ENCODE measurements around the gene MYLK4. TPM values are rescaled to one million over a fixed set of nuclear protein-coding genes. Genes with fewer than 3 reads are reported as not detected.
A peak's percentile ranks its signal among the peaks of the same experiment; 100 is the strongest.

Gene MYLK4
- 0.24 and 0.34 TPM in 2 replicates for total RNA-seq (2014; rRNA removed; shearing (Covaris generic))
- polyA plus RNA-seq (2015; cell fraction: cytosol; rRNA removed) = 0.11 and 0.51 TPM in 2 replicates
- polyA plus RNA-seq (2015; cell fraction: nucleus; rRNA removed) = 2.4 and 2.6 TPM in 2 replicates

DNA sequence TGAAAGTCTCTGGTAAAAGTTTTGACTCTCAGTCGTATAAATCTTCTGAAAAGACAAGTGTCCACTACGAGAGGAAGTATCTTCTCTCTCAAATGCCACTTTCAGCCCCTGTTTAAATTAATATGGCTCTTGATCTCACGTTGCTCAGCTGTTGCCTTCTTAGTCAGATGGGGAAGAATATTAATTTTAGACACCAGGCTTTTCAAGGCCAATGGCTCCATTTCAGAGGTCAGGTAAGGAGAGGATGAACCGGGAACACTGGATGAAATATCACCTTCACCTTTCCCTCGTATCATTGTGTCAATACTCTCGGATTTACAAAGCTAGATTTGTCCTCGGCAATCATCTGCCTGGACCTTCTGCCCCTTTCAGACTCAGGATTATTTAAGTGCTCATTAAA, at the start of gene MYLK4:
TSS of gene MYLK4 (minus strand) at position 91 of the 400 bp plus-strand sequence. CDS start 1,628 bp downstream, outside the sequence.
- in situ Hi-C loops (cut with HindIII; ENCODE audit: low pct_unique_long_range_greater_than_20kb, low sequenced_read_pairs) = no loop called here
- no peak for DNase-seq (ENCODE audit: low read depth, low spot score)

GRCh38 chr6:2799936-2800527, 49.3 kb upstream of the MYLK4 start:
- DNase-seq (ENCODE audit: low read depth, low spot score) = no peak
- in situ Hi-C loops (cut with HindIII; ENCODE audit: low pct_unique_long_range_greater_than_20kb, low sequenced_read_pairs) = no loop called here

DNA sequence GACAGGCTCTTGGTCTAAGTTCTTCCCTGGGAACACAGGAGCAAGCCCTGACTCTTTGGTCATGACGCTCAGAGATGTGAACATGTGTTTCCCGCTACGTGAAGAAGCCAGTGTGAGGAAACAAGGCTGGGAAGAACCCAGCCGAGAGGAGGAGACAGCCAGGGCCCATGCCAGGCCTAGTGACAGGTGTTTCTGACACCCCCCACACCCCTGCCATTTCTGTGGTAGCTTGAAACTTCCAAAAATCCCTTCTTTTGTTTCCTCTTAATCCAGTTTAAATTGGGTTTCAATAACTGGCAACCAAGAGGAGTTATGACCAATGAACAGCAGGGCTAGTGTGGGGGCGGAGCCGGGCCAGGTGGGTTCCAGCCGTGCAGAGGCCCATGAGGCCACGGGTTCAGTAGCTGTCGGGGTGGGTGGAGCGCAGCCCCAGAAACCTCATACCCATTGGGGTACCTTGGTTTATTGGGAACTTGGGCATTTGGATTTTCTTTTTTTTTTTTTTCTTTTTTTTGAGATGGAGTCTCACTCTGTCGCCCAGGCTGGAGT, 47.9 kb upstream of the MYLK4 start:
- no peak for DNase-seq (ENCODE audit: low read depth, low spot score)
- in situ Hi-C loops (cut with HindIII; ENCODE audit: low pct_unique_long_range_greater_than_20kb, low sequenced_read_pairs) = no loop called here

DNA sequence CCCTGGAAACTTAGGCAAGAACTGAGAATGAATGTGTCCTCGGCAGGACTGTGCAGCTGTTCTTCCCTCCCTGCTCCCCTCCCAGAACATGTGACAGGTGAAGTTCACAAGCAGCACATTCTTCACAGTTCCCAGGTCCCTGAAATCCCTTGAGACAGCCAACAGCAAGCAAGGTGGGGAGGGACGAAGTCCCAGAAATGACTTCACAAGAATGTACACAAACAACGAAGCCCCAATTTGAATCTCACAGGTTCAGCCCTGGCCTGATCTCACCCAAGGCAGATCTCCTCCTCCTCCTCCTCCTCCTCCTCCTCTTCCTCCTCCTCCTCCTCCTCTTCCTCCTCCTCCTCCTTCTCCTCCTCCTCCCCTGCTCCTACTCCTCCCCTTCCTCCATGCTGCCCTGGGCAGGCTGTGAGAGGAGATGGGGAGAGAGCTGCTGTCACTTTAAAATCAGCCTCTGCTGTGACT, 46.9 kb upstream of the MYLK4 start:
- DNase-seq (ENCODE audit: low read depth, low spot score) = no peak
- in situ Hi-C loops (cut with HindIII; ENCODE audit: low pct_unique_long_range_greater_than_20kb, low sequenced_read_pairs) = no loop called here

DNA sequence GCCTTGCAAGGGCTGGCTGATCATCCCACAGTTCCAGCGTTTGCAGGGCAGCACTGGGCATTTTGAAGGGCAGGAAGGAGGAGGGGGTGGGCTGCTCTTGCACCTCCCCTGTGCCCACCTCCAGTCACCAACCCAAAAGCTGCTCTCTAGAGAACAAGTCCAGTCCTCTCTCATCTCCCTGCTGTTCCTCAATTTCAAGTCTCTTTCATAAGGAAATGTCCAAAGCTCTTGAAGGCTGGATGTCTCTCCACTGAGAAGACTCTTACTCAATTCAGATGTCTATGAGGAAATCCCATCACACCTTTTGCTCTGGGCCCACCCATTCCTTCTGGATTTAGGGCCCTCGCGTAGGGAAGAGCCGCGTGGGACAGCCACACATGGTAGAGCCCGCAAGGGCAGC, 46.1 kb upstream of the MYLK4 start:
- in situ Hi-C loops (cut with HindIII; ENCODE audit: low pct_unique_long_range_greater_than_20kb, low sequenced_read_pairs) = no loop called here
- no peak for DNase-seq (ENCODE audit: low read depth, low spot score)

DNA sequence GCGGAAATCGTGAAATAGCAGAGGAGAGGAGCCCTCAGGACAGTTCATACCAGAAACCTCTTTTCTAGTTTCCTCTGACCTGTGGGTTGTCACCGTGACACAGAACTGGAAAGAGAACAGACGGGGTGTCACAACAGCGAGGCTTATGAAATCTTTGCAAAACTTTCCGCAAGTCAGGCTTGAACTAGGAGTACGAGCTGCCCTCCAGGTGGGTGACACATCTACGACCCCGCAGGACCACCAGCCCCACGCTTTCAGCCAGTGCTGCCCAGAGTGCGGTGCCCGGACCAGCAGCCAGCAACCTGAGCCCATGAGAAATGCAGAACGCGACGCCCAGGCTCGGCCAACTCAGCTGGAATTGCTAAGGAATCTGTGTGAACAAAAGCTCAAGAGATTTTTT, 45.2 kb upstream of the MYLK4 start:
- DNase-seq (ENCODE audit: low read depth, low spot score) = no peak
- in situ Hi-C loops (cut with HindIII; ENCODE audit: low pct_unique_long_range_greater_than_20kb, low sequenced_read_pairs) = no loop called here

- in situ Hi-C loops (cut with HindIII; ENCODE audit: low pct_unique_long_range_greater_than_20kb, low sequenced_read_pairs) = no loop called here
Observed at GRCh38 chr6:2795162-2795561, 44.4 kb upstream of the MYLK4 start.

GRCh38 chr6:2794171-2794730, 43.5 kb upstream of the MYLK4 start:
- no peak for DNase-seq (ENCODE audit: low read depth, low spot score)
- in situ Hi-C loops (cut with HindIII; ENCODE audit: low pct_unique_long_range_greater_than_20kb, low sequenced_read_pairs) = no loop called here

More at GRCh38 chr6:2795162-2795561, 44.4 kb upstream of the MYLK4 start:
- DNase-seq (ENCODE audit: low read depth, low spot score) = no peak

DNA sequence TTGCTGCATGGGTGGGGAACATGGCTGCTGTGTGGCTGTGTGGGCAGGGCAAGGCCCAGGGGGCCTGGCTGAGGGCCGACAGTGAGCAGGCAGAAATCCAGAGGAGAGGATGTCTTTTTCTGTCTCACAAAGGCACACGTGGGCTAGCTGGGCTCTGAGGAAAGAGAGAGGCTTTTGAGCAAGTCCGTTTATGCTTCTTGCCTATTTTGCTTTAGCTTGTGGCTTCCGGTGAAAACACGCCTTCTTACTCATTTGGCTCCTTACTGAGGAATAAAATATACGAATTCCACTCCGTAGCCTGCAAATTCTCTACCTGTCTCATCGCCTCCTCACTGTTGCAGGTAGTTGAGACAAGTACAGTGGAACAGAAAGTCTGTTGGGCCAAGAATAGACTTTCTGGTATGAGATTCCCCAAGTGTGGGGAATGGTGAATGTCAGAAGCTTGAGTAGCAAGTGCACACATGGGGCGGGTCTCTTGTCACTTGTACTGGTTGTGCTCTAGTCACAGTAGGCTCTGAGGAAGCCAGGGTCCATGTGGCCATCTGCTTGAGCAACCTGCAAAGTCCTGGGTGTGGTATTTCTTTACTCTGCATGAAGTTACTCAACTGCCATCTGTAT, 42.9 kb upstream of the MYLK4 start:
- in situ Hi-C loops (cut with HindIII; ENCODE audit: low pct_unique_long_range_greater_than_20kb, low sequenced_read_pairs) = no loop called here
- no peak for DNase-seq (ENCODE audit: low read depth, low spot score)

- in situ Hi-C loops (cut with HindIII; ENCODE audit: low pct_unique_long_range_greater_than_20kb, low sequenced_read_pairs) = no loop called here
- no peak for DNase-seq (ENCODE audit: low read depth, low spot score)
Observed at GRCh38 chr6:2792330-2793110, 41.8 kb upstream of the MYLK4 start.

DNA sequence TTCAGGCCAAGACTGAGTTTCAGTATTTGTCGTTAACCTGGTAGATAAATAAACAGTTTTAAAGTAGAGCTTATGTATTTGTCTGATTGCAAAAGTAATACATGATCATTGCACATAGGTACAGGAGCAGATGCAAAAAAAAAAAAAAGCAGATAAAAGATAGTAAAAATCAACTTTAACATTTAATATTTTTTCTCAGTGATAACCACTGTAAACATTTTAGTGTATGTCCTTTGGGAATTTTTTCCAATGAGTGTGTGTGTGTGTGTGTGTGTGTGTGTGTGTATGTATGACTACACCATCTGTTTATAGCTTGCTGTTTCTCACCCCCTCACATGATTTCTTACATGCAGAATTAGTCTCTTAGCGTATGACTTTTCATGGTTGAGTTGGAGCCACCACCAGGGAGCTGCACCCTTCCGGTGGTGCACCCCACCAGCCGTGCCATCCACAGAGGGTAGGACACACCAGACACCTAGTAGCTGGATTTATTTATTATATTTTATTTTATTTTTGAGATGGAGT, 40.8 kb upstream of the MYLK4 start:
- no peak for DNase-seq (ENCODE audit: low read depth, low spot score)
- in situ Hi-C loops (cut with HindIII; ENCODE audit: low pct_unique_long_range_greater_than_20kb, low sequenced_read_pairs) = no loop called here

GRCh38 chr6:2790588-2791449, 40.1 kb upstream of the MYLK4 start:
- DNase-seq (ENCODE audit: low read depth, low spot score) = peak; percentile 92
- in situ Hi-C loops (cut with HindIII; ENCODE audit: low pct_unique_long_range_greater_than_20kb, low sequenced_read_pairs) = no loop called here

DNA sequence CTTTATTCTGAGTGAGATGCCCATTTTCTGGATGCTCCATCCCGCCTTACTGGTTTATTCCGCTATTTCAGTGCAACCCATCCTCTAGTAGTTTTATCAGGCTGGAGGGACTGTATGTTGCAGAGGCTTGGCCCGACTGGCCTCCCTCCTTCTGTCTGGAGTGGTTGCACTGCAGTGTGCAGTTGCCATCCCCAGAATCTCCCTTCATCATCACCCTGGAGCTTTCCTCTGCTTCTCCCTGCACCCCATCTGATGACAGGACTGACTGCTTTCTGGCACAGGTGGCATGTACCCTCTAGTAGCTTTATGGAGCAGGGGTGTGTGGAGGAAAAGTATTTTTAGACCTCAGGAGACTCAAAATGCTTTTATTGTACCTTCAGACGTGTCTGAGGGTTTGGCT, 35.5 kb upstream of the MYLK4 start:
- in situ Hi-C loops (cut with HindIII; ENCODE audit: low pct_unique_long_range_greater_than_20kb, low sequenced_read_pairs) = no loop called here
- no peak for DNase-seq (ENCODE audit: low read depth, low spot score)

- DNase-seq (ENCODE audit: low read depth, low spot score) = no peak
- in situ Hi-C loops (cut with HindIII; ENCODE audit: low pct_unique_long_range_greater_than_20kb, low sequenced_read_pairs) = no loop called here
Observed at GRCh38 chr6:2784930-2785329, 34.2 kb upstream of the MYLK4 start.

GRCh38 chr6:2784061-2784460, 33.3 kb upstream of the MYLK4 start:
- in situ Hi-C loops (cut with HindIII; ENCODE audit: low pct_unique_long_range_greater_than_20kb, low sequenced_read_pairs) = no loop called here
- no peak for DNase-seq (ENCODE audit: low read depth, low spot score)

DNA sequence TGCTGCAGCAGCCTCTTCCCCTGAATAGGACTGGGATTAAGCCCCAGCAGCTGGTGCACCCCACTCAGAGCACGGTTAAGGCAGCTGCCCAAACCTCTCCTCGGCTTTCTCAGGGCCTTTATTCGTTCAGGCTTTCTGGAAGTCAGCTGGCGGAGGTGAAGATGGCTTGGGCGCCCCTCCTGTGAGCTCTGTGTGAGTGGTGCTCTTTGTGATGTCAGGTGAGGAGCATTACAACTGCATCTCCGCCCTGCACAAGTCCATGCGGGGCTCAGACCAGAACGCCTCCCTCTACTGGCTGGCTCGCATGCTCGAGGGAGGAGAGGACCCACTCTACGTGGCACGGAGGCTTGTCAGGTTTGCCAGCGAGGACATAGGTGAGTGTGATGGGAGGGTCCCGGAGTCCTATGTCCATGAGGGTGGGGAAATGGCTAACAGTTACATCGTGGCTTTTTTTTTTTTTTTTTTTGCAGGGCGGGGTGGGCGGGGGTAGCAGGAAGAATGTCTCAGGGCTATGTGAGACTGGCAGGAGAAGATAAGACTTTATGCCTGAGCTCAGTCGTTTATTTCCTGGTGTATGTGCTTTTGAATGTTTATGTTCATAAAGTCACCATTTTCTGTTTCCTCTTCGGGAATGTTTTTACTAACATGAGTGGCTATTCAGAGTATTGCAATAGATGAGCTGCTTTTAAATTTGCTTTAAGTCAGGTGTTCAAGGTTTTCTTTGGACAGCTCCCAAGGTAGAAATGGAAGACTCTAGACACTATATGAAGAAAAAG, 32.7 kb upstream of the MYLK4 start:
- in situ Hi-C loops (cut with HindIII; ENCODE audit: low pct_unique_long_range_greater_than_20kb, low sequenced_read_pairs) = no loop called here
- no peak for DNase-seq (ENCODE audit: low read depth, low spot score)
